ENCODE results near the gene CD226.

- no peak for TF ChIP-seq EZH2 (IDR thresholded peaks at IDR 0.05; ENCODE audit: insufficient read depth, poor library complexity, severe bottlenecking)
- TF ChIP-seq EZH2phosphoT487 (IDR thresholded peaks at IDR 0.05; ENCODE audit: insufficient read depth, low read depth): no peak
Measured at GRCh38 chr18:69883781-69884180, 63.9 kb downstream of the CD226 start.

All from GM23248 (cell line).